Measurements from ENCODE around the gene MRM3. TPM values are rescaled to one million over a fixed set of nuclear protein-coding genes. Genes with fewer than 3 reads are reported as not detected.
"Not testable (repeated sequence)": the region's sequence is repeated elsewhere in the genome, so short reads cannot be mapped to it uniquely, and the experiment has no call there.

Gene MRM3
- total RNA-seq, 5 donors from 2014 or later (not counting 1 experiment from before 2014, with no cell fraction given) = 23.0 to 34.1 (median 25.6) TPM

DNA sequence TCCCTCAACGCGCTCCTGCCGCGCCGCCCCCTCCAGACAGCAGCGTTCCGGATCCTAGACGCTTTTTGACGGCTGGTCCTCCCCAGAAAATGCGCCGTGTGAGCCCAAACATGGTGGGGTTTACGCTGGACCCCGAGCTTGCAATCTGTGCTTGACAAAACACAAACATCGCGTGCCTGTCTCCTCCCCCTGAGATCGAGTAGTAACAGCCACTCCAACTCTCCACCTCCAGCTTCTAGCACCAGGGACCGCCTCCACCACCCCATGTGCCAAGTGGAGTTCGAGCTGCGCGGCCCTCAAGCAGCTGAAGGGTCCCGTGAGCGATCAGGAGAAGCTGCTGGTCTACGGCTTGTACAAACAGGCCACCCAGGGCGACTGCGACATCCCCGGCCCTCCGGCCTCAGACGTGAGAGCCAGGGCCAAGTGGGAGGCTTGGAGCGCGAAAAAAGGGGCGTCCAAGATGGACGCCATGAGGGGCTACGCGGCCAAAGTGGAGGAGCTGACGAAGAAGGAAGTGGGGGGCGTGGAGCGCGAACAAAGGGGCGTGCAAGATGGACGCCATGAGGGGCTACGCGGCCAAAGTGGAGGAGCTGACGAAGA is 29.4 kb upstream of the MRM3 start:
- peaks cover 17% of the 10 kb centered on the region for H3K36me3 Mint-ChIP-seq
- DNase-seq = peak in 11 of 35 experiments; percentile 13 to 52 (median 26)
- 27% methylated on average over 31 of the region's 43 CpGs for WGBS (ENCODE audit: insufficient coverage)

GRCh38 chr17:753418-753817 is 28.7 kb upstream of the MRM3 start:
- no peak for DNase-seq
- H3K4me1 ChIP-seq (ENCODE audit: control insufficient read depth in 1 of 2, extremely low read depth in 1 of 2, insufficient read depth in 2 of 2, low read length in 2 of 2) = peaks cover 8 to 29% of the 10 kb centered on the region in 2 experiments
- Mint-ChIP-seq H3K36me3 (peaks cover 10% of the 10 kb centered on the region), H3K27me3 (no peaks in the 10 kb centered on the region), H3K27ac (peak overlapping the region; percentile 36 to 41), H3K9me3 (no peaks in the 10 kb centered on the region), H3K4me1 (peaks cover 32 to 37% (median 34%) of the 10 kb centered on the region in 3 donors), H3K4me3 (peak overlapping the region; percentile 48 to 71 (median 55))
- H3K27ac ChIP-seq (ENCODE audit: low read length) = no peak overlapping the region
- H3K4me3 ChIP-seq (ENCODE audit: control insufficient read depth in 1 of 2, extremely low read depth in 1 of 2, low read length in 1 of 2) = no peak overlapping the region
- ATAC-seq (replicated peaks in 1 of 4) = no peak
- 92% methylated on average over 2 of the region's 13 CpGs for WGBS (ENCODE audit: insufficient coverage)
- ChIA-PET CTCF (interaction anchor here in 1 of 2 donors (0.5 to 1.4 kb wide), 5 partner anchors 38 to 341 kb away, joined by 3 to 7 read pairs (median 5); partner anchors contain the start of gene TIMM22), POLR2A (no interaction called here)
- no peaks in the 10 kb centered on the region for H3K9me3 ChIP-seq
- H3K27me3 ChIP-seq (replicated peaks in 1 of 2; ENCODE audit: control insufficient read depth in 2 of 2, extremely low read depth in 1 of 2, insufficient read depth in 2 of 2, low read length in 1 of 2) = no peaks in the 10 kb centered on the region
- peaks cover 4 to 6% of the 10 kb centered on the region in 2 donors for H3K36me3 ChIP-seq (ENCODE audit: control insufficient read depth in 2 of 2, extremely low read depth in 1 of 2, insufficient read depth in 1 of 2, low read length in 1 of 2)

More for the DNA sequence above, 29.4 kb upstream of the MRM3 start:
- Mint-ChIP-seq H3K9me3 (no peaks in the 10 kb centered on the region), H3K27ac (peak overlapping the region; percentile 92), H3K4me1 (peaks cover 32 to 43% (median 41%) of the 10 kb centered on the region in 3 donors), H3K27me3 (no peaks in the 10 kb centered on the region), H3K4me3 (peak overlapping the region; percentile 91 to 98 (median 92))
- no peaks in the 10 kb centered on the region for H3K9me3 ChIP-seq
- H3K4me1 ChIP-seq (ENCODE audit: control insufficient read depth in 1 of 2, extremely low read depth in 1 of 2, insufficient read depth in 2 of 2, low read length in 2 of 2) = peaks cover 8 to 29% of the 10 kb centered on the region in 2 experiments
- peak overlapping the region; percentile 70 to 83 for H3K4me3 ChIP-seq (ENCODE audit: control insufficient read depth in 1 of 2, extremely low read depth in 1 of 2, low read length in 1 of 2)
- ChIA-PET POLR2A (interaction anchor here in 1 of 2 donors (0.8 kb wide), 1 partner anchor 26 kb away, joined by 3 read pairs; no protein-coding TSS in a partner anchor), CTCF (interaction anchor here (0.6 to 1.4 kb wide), 7 partner anchors 21 to 340 kb away, joined by 3 to 7 read pairs (median 5); partner anchors contain the start of gene TIMM22 (in 1 of the 2))
- H3K27me3 ChIP-seq (replicated peaks in 1 of 2; ENCODE audit: control insufficient read depth in 2 of 2, extremely low read depth in 1 of 2, insufficient read depth in 2 of 2, low read length in 1 of 2) = no peaks in the 10 kb centered on the region
- H3K36me3 ChIP-seq (ENCODE audit: control insufficient read depth in 2 of 2, extremely low read depth in 1 of 2, insufficient read depth in 1 of 2, low read length in 1 of 2) = peaks cover 0 to 5% of the 10 kb centered on the region in 2 donors
- peak overlapping the region; percentile 50 for H3K27ac ChIP-seq (ENCODE audit: low read length)
- ATAC-seq (replicated peaks in 1 of 4) = peak; percentile 5 to 28 (median 18)

GRCh38 chr17:755319-755961 is 26.7 kb upstream of the MRM3 start:
- H3K27me3 Mint-ChIP-seq; H3K9me3 ChIP-seq; CTCF ChIA-PET; H3K27ac ChIP-seq (ENCODE audit: low read length); H3K4me3 ChIP-seq (ENCODE audit: control insufficient read depth in 1 of 2, extremely low read depth in 1 of 2, low read length in 1 of 2); H3K27ac Mint-ChIP-seq; H3K9me3 Mint-ChIP-seq; ATAC-seq (replicated peaks in 1 of 4); H3K27me3 ChIP-seq (replicated peaks in 1 of 2; ENCODE audit: control insufficient read depth in 2 of 2, extremely low read depth in 1 of 2, insufficient read depth in 2 of 2, low read length in 1 of 2); DNase-seq; H3K4me3 Mint-ChIP-seq: not testable (repeated sequence)
- Mint-ChIP-seq H3K36me3 (peaks cover 22% of the 10 kb centered on the region), H3K4me1 (peaks cover 19 to 22% (median 20%) of the 10 kb centered on the region in 3 donors)
- 97% methylated on average over 6 of the region's 9 CpGs for WGBS (ENCODE audit: insufficient coverage)
- POLR2A ChIA-PET = interaction anchor here in 1 of 2 donors (0.6 to 0.7 kb wide), 2 partner anchors 19 to 41 kb away, joined by 4 to 8 read pairs; no protein-coding TSS in a partner anchor
- H3K4me1 ChIP-seq (ENCODE audit: control insufficient read depth in 1 of 2, extremely low read depth in 1 of 2, insufficient read depth in 2 of 2, low read length in 2 of 2) = peaks cover 6 to 18% of the 10 kb centered on the region in 2 experiments
- peaks cover 10 to 22% of the 10 kb centered on the region in 2 donors for H3K36me3 ChIP-seq (ENCODE audit: control insufficient read depth in 2 of 2, extremely low read depth in 1 of 2, insufficient read depth in 1 of 2, low read length in 1 of 2)

GRCh38 chr17:756010-756567 is 26.1 kb upstream of the MRM3 start:
- H3K9me3 ChIP-seq; H3K9me3 Mint-ChIP-seq; ATAC-seq (replicated peaks in 1 of 4); H3K27ac ChIP-seq (ENCODE audit: low read length); CTCF ChIA-PET; H3K27ac Mint-ChIP-seq; H3K4me3 Mint-ChIP-seq; POLR2A ChIA-PET; H3K27me3 ChIP-seq (replicated peaks in 1 of 2; ENCODE audit: control insufficient read depth in 2 of 2, extremely low read depth in 1 of 2, insufficient read depth in 2 of 2, low read length in 1 of 2); H3K27me3 Mint-ChIP-seq; H3K4me3 ChIP-seq (ENCODE audit: control insufficient read depth in 1 of 2, extremely low read depth in 1 of 2, low read length in 1 of 2); DNase-seq: not testable (repeated sequence)
- Histone ChIP-seq H3K4me1 (ENCODE audit: control insufficient read depth in 1 of 2, extremely low read depth in 1 of 2, insufficient read depth in 2 of 2, low read length in 2 of 2) (peaks cover 3 to 12% of the 10 kb centered on the region in 2 experiments), H3K36me3 (ENCODE audit: control insufficient read depth in 2 of 2, extremely low read depth in 1 of 2, insufficient read depth in 1 of 2, low read length in 1 of 2) (peaks cover 10 to 28% of the 10 kb centered on the region in 2 donors)
- peaks cover 13 to 15% (median 14%) of the 10 kb centered on the region in 3 donors for H3K4me1 Mint-ChIP-seq
- H3K36me3 Mint-ChIP-seq = peaks cover 27% of the 10 kb centered on the region
- 100% methylated on average over 3 of the region's 15 CpGs for WGBS (ENCODE audit: insufficient coverage)

DNA sequence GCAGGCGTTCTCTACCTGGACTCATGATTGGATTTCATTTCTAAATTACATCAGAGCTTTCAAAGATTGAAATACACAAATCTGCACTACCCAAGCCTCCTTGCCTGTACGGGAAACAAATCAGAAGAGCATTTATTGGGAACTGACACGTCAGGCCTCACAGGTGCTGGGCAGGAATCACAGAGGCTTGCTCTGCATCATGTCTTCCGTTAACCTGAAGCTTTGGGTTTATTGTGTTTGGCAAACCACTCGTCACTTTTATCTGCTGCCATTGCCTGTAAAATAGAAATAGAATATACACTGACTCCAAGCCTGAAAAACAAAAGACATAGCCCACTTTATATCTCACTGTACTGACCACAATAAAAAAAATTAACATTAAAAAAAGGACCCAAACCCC is 22.2 kb upstream of the MRM3 start:
- POLR2A ChIA-PET = no interaction called here
- Mint-ChIP-seq H3K4me1 (no peaks in the 10 kb centered on the region), H3K36me3 (peaks cover 39% of the 10 kb centered on the region), H3K4me3 (no peak overlapping the region), H3K9me3 (no peaks in the 10 kb centered on the region), H3K27me3 (no peaks in the 10 kb centered on the region), H3K27ac (no peak overlapping the region)
- DNase-seq (no peak), ATAC-seq (replicated peaks in 1 of 4) (no peak)
- H3K27ac ChIP-seq (ENCODE audit: low read length) = no peak overlapping the region
- WGBS (ENCODE audit: insufficient coverage) = 84% methylated on average over 3 of the region's 5 CpGs
- CTCF ChIA-PET = no interaction called here
- no peaks in the 10 kb centered on the region for H3K9me3 ChIP-seq
- no peaks in the 10 kb centered on the region for H3K27me3 ChIP-seq (replicated peaks in 1 of 2; ENCODE audit: control insufficient read depth in 2 of 2, extremely low read depth in 1 of 2, insufficient read depth in 2 of 2, low read length in 1 of 2)
- no peaks in the 10 kb centered on the region for H3K4me1 ChIP-seq (ENCODE audit: control insufficient read depth in 1 of 2, extremely low read depth in 1 of 2, insufficient read depth in 2 of 2, low read length in 2 of 2)
- H3K4me3 ChIP-seq (ENCODE audit: control insufficient read depth in 1 of 2, extremely low read depth in 1 of 2, low read length in 1 of 2) = no peak overlapping the region
- H3K36me3 ChIP-seq (ENCODE audit: control insufficient read depth in 2 of 2, extremely low read depth in 1 of 2, insufficient read depth in 1 of 2, low read length in 1 of 2) = peaks cover 10 to 47% of the 10 kb centered on the region in 2 donors

GRCh38 chr17:760371-760770 is 21.8 kb upstream of the MRM3 start:
- ChIA-PET CTCF (no interaction called here), POLR2A (no interaction called here)
- ATAC-seq (replicated peaks in 1 of 4) = no peak
- Histone ChIP-seq H3K36me3 (ENCODE audit: control insufficient read depth in 2 of 2, extremely low read depth in 1 of 2, insufficient read depth in 1 of 2, low read length in 1 of 2) (peaks cover 10 to 51% of the 10 kb centered on the region in 2 donors), H3K4me3 (ENCODE audit: control insufficient read depth in 1 of 2, extremely low read depth in 1 of 2, low read length in 1 of 2) (no peak overlapping the region), H3K27ac (ENCODE audit: low read length) (no peak overlapping the region), H3K27me3 (replicated peaks in 1 of 2; ENCODE audit: control insufficient read depth in 2 of 2, extremely low read depth in 1 of 2, insufficient read depth in 2 of 2, low read length in 1 of 2) (no peaks in the 10 kb centered on the region), H3K4me1 (ENCODE audit: control insufficient read depth in 1 of 2, extremely low read depth in 1 of 2, insufficient read depth in 2 of 2, low read length in 2 of 2) (no peaks in the 10 kb centered on the region), H3K9me3 (no peaks in the 10 kb centered on the region)
- no peak overlapping the region for H3K27ac Mint-ChIP-seq
- no peaks in the 10 kb centered on the region for H3K27me3 Mint-ChIP-seq
- no peaks in the 10 kb centered on the region for H3K9me3 Mint-ChIP-seq
- peaks cover 43% of the 10 kb centered on the region for H3K36me3 Mint-ChIP-seq
- no peak for DNase-seq
- H3K4me1 Mint-ChIP-seq = no peaks in the 10 kb centered on the region
- H3K4me3 Mint-ChIP-seq = no peak overlapping the region
- 99% methylated on average over 6 of the region's 9 CpGs for WGBS (ENCODE audit: insufficient coverage)

All from T-cell (primary cell).